Embryonic facial prominence (tissue), 1 donor: ENCODE data around the gene POLR3A.

Experiments
- DNase-seq: peaks from one replicate; pipeline ENCODE4 v3.0.0-alpha.2; 2016; ENCODE audit errors: extremely low spot score

The POLR3A gene

GRCh38 chr10:77978360-77978759 lies 51.0 kb downstream of the POLR3A start:
- DNase-seq: no peak

- DNase-seq: no peak
These were observed 51.4 kb downstream of the POLR3A start for GRCh38 chr10:77977934-77978333.

- DNase-seq: no peak
These were observed 52.3 kb downstream of the POLR3A start for GRCh38 chr10:77977016-77977415.

- no peak for DNase-seq
These were observed 54.1 kb downstream of the POLR3A start for GRCh38 chr10:77975086-77975666.

- DNase-seq: no peak
These were observed 54.8 kb downstream of the POLR3A start for GRCh38 chr10:77974396-77975074.

- DNase-seq: no peak
These were observed 56.0 kb downstream of the POLR3A start for GRCh38 chr10:77973276-77973675.

- DNase-seq: no peak
These were observed 57.2 kb downstream of the POLR3A start for GRCh38 chr10:77972148-77972547.

GRCh38 chr10:77971804-77972144 lies 57.5 kb downstream of the POLR3A start:
- DNase-seq: no peak

- peak; percentile 69 for DNase-seq
These were observed 58.2 kb downstream of the POLR3A start for GRCh38 chr10:77970869-77971803.

- no peak for DNase-seq
These were observed 60.2 kb downstream of the POLR3A start for GRCh38 chr10:77969114-77969513.

- DNase-seq: peak; percentile 90
These were observed 61.7 kb downstream of the POLR3A start for GRCh38 chr10:77967611-77968022.

- no peak for DNase-seq
These were observed 64.0 kb downstream of the POLR3A start for GRCh38 chr10:77965294-77965693.

- DNase-seq: no peak
These were observed 64.5 kb downstream of the POLR3A start for GRCh38 chr10:77964811-77965210.

- DNase-seq: no peak
These were observed 65.4 kb downstream of the POLR3A start for GRCh38 chr10:77963901-77964300.

- DNase-seq: no peak
These were observed 66.8 kb downstream of the POLR3A start for GRCh38 chr10:77962350-77963146.

- no peak for DNase-seq
These were observed 67.6 kb downstream of the POLR3A start for GRCh38 chr10:77961668-77962067.

- no peak for DNase-seq
These were observed 68.4 kb downstream of the POLR3A start for GRCh38 chr10:77960829-77961329.

- DNase-seq: no peak
These were observed 69.3 kb downstream of the POLR3A start for GRCh38 chr10:77959887-77960455.

- DNase-seq: no peak
These were observed 69.9 kb downstream of the POLR3A start for GRCh38 chr10:77959384-77959783.

GRCh38 chr10:77955136-77955535 lies 74.2 kb downstream of the POLR3A start:
- no peak for DNase-seq

GRCh38 chr10:77949167-77949566 lies 80.1 kb downstream of the POLR3A start:
- peak; percentile 35 for DNase-seq
